ENCODE data around the gene SPCS1. TPM values are rescaled to one million over a fixed set of nuclear protein-coding genes. Genes with fewer than 3 reads are reported as not detected.

Gene SPCS1
- total RNA-seq, 1 experiment from 2014 or later: 93.2 TPM

DNA sequence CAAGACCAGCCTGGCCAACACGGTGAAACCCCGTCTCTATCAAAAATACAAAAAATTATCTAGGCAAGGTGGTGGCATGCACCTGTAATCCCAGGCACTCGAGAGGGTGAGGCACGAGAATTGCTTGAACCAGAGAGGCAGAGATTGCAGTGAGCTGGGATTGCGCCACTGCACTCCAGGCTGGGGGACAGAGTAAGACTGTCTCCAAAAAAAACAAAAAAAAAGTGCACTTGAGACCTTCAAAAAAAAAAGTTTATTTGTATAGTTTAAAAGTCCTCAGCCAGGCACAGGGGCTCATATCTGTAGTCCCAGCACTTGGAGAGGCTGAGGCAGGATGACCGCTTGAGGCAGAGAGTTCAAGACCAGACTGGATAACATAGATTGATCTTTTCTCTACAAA, 22.3 kb upstream of the SPCS1 start:
- Histone ChIP-seq H3K4me1 (ENCODE audit: control insufficient read depth, insufficient read depth, low read length) (peaks cover 26% of the 10 kb centered on the region), H3K4me3 (ENCODE audit: low read depth in 2 of 2, low read length in 2 of 2) (no peak overlapping the region), H3K9me3 (ENCODE audit: control insufficient read depth, insufficient read depth, low read depth, low read length) (no peaks in the 10 kb centered on the region), H3K27ac (ENCODE audit: low read length) (no peak overlapping the region), H3K27me3 (ENCODE audit: control insufficient read depth, insufficient read depth, low read length) (no peaks in the 10 kb centered on the region), H3K36me3 (ENCODE audit: control insufficient read depth, insufficient read depth, low read length) (peaks cover 24% of the 10 kb centered on the region)
- BruUV-seq (replicated peaks): no TSS peak
- ATAC-seq (no peak), DNase-seq (ENCODE audit: low read depth, low spot score) (no peak)
- in situ Hi-C loops (cut with HindIII; ENCODE audit: low pct_unique_long_range_greater_than_20kb, low sequenced_read_pairs) (no loop called here), intact Hi-C loops (cut with micrococcal nuclease; ENCODE audit: unreplicated experiment) (no loop called here)
- ChIA-PET CTCF (no interaction called here), POLR2A (no interaction called here)
- TF ChIP-seq, protein P1, sequence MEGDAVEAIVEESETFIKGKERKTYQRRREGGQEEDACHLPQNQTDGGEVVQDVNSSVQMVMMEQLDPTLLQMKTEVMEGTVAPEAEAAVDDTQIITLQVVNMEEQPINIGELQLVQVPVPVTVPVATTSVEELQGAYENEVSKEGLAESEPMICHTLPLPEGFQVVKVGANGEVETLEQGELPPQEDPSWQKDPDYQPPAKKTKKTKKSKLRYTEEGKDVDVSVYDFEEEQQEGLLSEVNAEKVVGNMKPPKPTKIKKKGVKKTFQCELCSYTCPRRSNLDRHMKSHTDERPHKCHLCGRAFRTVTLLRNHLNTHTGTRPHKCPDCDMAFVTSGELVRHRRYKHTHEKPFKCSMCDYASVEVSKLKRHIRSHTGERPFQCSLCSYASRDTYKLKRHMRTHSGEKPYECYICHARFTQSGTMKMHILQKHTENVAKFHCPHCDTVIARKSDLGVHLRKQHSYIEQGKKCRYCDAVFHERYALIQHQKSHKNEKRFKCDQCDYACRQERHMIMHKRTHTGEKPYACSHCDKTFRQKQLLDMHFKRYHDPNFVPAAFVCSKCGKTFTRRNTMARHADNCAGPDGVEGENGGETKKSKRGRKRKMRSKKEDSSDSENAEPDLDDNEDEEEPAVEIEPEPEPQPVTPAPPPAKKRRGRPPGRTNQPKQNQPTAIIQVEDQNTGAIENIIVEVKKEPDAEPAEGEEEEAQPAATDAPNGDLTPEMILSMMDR (IDR thresholded peaks at IDR 0.05): no peak
- TF ChIP-seq POLR2AphosphoS5 (IDR thresholded peaks at IDR 0.05; ENCODE audit: low read depth, low read length): no peak
- TF ChIP-seq TCF7L2 (IDR thresholded peaks at IDR 0.05; ENCODE audit: low read depth, low read length): no peak
- TF ChIP-seq, protein P2, sequence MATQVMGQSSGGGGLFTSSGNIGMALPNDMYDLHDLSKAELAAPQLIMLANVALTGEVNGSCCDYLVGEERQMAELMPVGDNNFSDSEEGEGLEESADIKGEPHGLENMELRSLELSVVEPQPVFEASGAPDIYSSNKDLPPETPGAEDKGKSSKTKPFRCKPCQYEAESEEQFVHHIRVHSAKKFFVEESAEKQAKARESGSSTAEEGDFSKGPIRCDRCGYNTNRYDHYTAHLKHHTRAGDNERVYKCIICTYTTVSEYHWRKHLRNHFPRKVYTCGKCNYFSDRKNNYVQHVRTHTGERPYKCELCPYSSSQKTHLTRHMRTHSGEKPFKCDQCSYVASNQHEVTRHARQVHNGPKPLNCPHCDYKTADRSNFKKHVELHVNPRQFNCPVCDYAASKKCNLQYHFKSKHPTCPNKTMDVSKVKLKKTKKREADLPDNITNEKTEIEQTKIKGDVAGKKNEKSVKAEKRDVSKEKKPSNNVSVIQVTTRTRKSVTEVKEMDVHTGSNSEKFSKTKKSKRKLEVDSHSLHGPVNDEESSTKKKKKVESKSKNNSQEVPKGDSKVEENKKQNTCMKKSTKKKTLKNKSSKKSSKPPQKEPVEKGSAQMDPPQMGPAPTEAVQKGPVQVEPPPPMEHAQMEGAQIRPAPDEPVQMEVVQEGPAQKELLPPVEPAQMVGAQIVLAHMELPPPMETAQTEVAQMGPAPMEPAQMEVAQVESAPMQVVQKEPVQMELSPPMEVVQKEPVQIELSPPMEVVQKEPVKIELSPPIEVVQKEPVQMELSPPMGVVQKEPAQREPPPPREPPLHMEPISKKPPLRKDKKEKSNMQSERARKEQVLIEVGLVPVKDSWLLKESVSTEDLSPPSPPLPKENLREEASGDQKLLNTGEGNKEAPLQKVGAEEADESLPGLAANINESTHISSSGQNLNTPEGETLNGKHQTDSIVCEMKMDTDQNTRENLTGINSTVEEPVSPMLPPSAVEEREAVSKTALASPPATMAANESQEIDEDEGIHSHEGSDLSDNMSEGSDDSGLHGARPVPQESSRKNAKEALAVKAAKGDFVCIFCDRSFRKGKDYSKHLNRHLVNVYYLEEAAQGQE (IDR thresholded peaks at IDR 0.05; ENCODE audit: insufficient read depth in 1 of 2, low read depth in 2 of 2, low read length in 1 of 2): no peak
- no peak for TF ChIP-seq SIN3A (IDR thresholded peaks at IDR 0.05; ENCODE audit: borderline replicate concordance, insufficient read depth, low read depth, low read length)

GRCh38 chr3:52684184-52684583, 21.7 kb upstream of the SPCS1 start:
- in situ Hi-C loops (cut with HindIII; ENCODE audit: low pct_unique_long_range_greater_than_20kb, low sequenced_read_pairs) (no loop called here), intact Hi-C loops (cut with micrococcal nuclease; ENCODE audit: unreplicated experiment) (no loop called here)
- H3K9me3 ChIP-seq (ENCODE audit: control insufficient read depth, insufficient read depth, low read depth, low read length): no peaks in the 10 kb centered on the region
- no peaks in the 10 kb centered on the region for H3K27me3 ChIP-seq (ENCODE audit: control insufficient read depth, insufficient read depth, low read length)
- POLR2A ChIA-PET: no interaction called here
- BruUV-seq (replicated peaks): TSS peak; percentile 81
- H3K27ac ChIP-seq (ENCODE audit: low read length): peak overlapping the region; percentile 93; the same call in 1 of the 2 replicates
- H3K4me3 ChIP-seq (ENCODE audit: low read depth in 2 of 2, low read length in 2 of 2): peak overlapping the region in 1 of 2 experiments; percentile 98; a peak in 2 of 4 replicates
- H3K4me1 ChIP-seq (ENCODE audit: control insufficient read depth, insufficient read depth, low read length): peaks cover 26% of the 10 kb centered on the region
- DNase-seq (ENCODE audit: low read depth, low spot score) (no peak), ATAC-seq (no peak)
- CTCF ChIA-PET: no interaction called here
- peaks cover 30% of the 10 kb centered on the region for H3K36me3 ChIP-seq (ENCODE audit: control insufficient read depth, insufficient read depth, low read length)
- no peak for TF ChIP-seq TCF7L2 (IDR thresholded peaks at IDR 0.05; ENCODE audit: low read depth, low read length)
- no peak for TF ChIP-seq SIN3A (IDR thresholded peaks at IDR 0.05; ENCODE audit: borderline replicate concordance, insufficient read depth, low read depth, low read length)
- TF ChIP-seq, protein P2 (IDR thresholded peaks at IDR 0.05; ENCODE audit: insufficient read depth in 1 of 2, low read depth in 2 of 2, low read length in 1 of 2): no peak
- TF ChIP-seq, protein P1 (IDR thresholded peaks at IDR 0.05): no peak
- TF ChIP-seq POLR2AphosphoS5 (IDR thresholded peaks at IDR 0.05; ENCODE audit: low read depth, low read length): no peak
